ENCODE measurements around the gene PACS2. TPM values are rescaled to one million over a fixed set of nuclear protein-coding genes. Genes with fewer than 3 reads are reported as not detected.

The PACS2 gene
- polyA plus RNA-seq, 1 of the 3 experiments (the other 2 are of a cell fraction): 42.7 TPM

DNA sequence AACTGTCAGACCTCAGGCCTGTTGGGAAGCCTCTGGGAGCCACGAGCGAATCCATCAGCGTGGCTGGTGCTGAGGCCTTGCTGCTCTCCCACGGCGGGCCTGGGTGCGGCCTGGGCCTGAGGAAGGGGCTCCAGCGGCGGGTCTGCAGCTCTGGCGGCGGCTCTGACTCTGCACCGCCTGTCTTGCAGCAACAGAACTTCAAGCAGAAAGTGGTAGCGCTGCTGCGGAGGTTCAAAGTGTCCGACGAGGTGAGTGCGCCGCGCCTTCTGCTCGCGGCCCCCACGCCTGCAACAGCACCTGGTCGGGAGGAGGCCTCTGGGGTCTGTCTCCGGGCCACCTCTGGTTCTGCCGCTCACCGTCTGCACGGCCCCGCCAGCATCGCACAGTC, 55.1 kb downstream of the PACS2 start:
- H3K4me3 ChIP-seq (ENCODE audit: low read depth in 2 of 2, low read length in 1 of 2): no peak overlapping the region
- ChIA-PET CTCF (interaction anchor here (0.8 to 9.5 kb wide), 13 partner anchors 25 to 279 kb away, joined by 3 to 135 read pairs (median 4); partner anchors contain the start of genes BRF1, CRIP1 and TEDC1), POLR2A (interaction anchor here (0.6 kb wide), 1 partner anchor 159 kb away, joined by 3 read pairs; no protein-coding TSS in a partner anchor)
- DNase-seq: no peak
- H3K9me2 ChIP-seq: no peaks in the 10 kb centered on the region
- peaks cover 0 to 17% of the 10 kb centered on the region in 2 experiments for H3K36me3 ChIP-seq (replicated peaks in 1 of 2; ENCODE audit: control insufficient read depth in 1 of 2, insufficient read depth in 2 of 2, low read length in 1 of 2)
- TF ChIP-seq PBX3 (IDR thresholded peaks at IDR 0.05) (no peak), NRF1 (IDR thresholded peaks at IDR 0.05; ENCODE audit: low read depth, low read length) (no peak), RAD21 (IDR thresholded peaks at IDR 0.05; ENCODE audit: low read length) (no peak), CHD2 (IDR thresholded peaks at IDR 0.05; ENCODE audit: low read length, partially characterized antibody) (no peak), JUND (IDR thresholded peaks at IDR 0.05) (no peak), CTCF (IDR thresholded peaks at IDR 0.05) (no peak), REST (IDR thresholded peaks at IDR 0.05; ENCODE audit: low read depth, low read length) (no peak), GABPA (IDR thresholded peaks at IDR 0.05; ENCODE audit: low read depth) (no peak), EZH2phosphoT487 (IDR thresholded peaks at IDR 0.05; ENCODE audit: borderline replicate concordance, low read depth) (no peak), USF2 (IDR thresholded peaks at IDR 0.05; ENCODE audit: borderline replicate concordance, low read depth, low read length) (no peak), FOSL2 (IDR thresholded peaks at IDR 0.05; ENCODE audit: borderline replicate concordance, low read depth) (no peak), EP300 (IDR thresholded peaks at IDR 0.05; ENCODE audit: borderline replicate concordance in 1 of 2, low read depth in 1 of 2, low read length in 1 of 2) (no peak), SIN3A (IDR thresholded peaks at IDR 0.05; ENCODE audit: borderline replicate concordance, low read depth, low read length) (no peak)
- no peaks in the 10 kb centered on the region for H3K79me2 ChIP-seq (ENCODE audit: insufficient read depth)
- H3K9me3 ChIP-seq: no peaks in the 10 kb centered on the region
- no peak overlapping the region for H3K27ac ChIP-seq (ENCODE audit: low read depth in 2 of 2, low read length in 1 of 2)
- WGBS (ENCODE audit: low lambda C conversion rate): 99% methylated on average over 11 of the region's 28 CpGs
- H3K4me2 ChIP-seq: no peak overlapping the region
- H3F3A ChIP-seq (replicated peaks; ENCODE audit: insufficient read depth): no peaks in the 10 kb centered on the region
- no peak overlapping the region for H2AFZ ChIP-seq (ENCODE audit: low read depth)
- no peaks in the 10 kb centered on the region for H3K27me3 ChIP-seq (ENCODE audit: insufficient read depth)
- H3K9ac ChIP-seq: no peak overlapping the region
- H4K20me1 ChIP-seq (ENCODE audit: insufficient read depth): 0 out of 2 replicates have a peak, but pooled peaks cover 6% of the 10 kb centered on the region
- peaks cover 3 to 5% of the 10 kb centered on the region in 2 experiments; a peak in 2 of 4 replicates for H3K4me1 ChIP-seq (ENCODE audit: control insufficient read depth in 1 of 2, insufficient read depth in 2 of 2, low read depth in 1 of 2, low read length in 1 of 2)

Data from SK-N-SH (cell line).